PFSK-1 (cell line): ENCODE measurements around the gene TRIM31.
A peak's percentile ranks its signal among the peaks of the same experiment; 100 is the strongest.

Experiments used
- FOXP2 ChIP-seq: optimal IDR thresholded peaks from 2 replicates; pipeline ENCODE3; 2011; ENCODE audit warnings: borderline replicate concordance, control low read depth, inconsistent platforms; ENCODE audit not compliant: insufficient read depth; ENCODE audit errors: extremely low read length, extremely low read depth
- POLR2AphosphoS5 ChIP-seq: IDR thresholded peaks from 2 replicates; pipeline ENCODE4 v1.6.1; 2012; ENCODE audit warnings: low read depth, mild to moderate bottlenecking, control low read depth, low read length, moderate library complexity
- SIN3A ChIP-seq: IDR thresholded peaks from 2 replicates; pipeline ENCODE4 v1.6.1; 2012; ENCODE audit warnings: mild to moderate bottlenecking, low read length, moderate library complexity, borderline replicate concordance; ENCODE audit not compliant: insufficient read depth
- TAF1 ChIP-seq: IDR thresholded peaks from 2 replicates; pipeline ENCODE4 v1.6.1; 2012; ENCODE audit warnings: low read length, control low read depth, borderline replicate concordance; ENCODE audit not compliant: insufficient read depth
- TF ChIP-seq, protein P1 (sequence below), 2 experiments: IDR thresholded peaks; 2 replicates each; pipeline versions ENCODE4 v1.6.1 to v1.8.0; 2011 to 2012; ENCODE audit warnings: low read depth in 2 of 2, low read length in 2 of 2, control low read depth in 1 of 2, inconsistent platforms in 1 of 2, mild to moderate bottlenecking in 1 of 2, moderate library complexity in 1 of 2; ENCODE audit not compliant: insufficient read depth in 1 of 2

TRIM31 gene

DNA sequence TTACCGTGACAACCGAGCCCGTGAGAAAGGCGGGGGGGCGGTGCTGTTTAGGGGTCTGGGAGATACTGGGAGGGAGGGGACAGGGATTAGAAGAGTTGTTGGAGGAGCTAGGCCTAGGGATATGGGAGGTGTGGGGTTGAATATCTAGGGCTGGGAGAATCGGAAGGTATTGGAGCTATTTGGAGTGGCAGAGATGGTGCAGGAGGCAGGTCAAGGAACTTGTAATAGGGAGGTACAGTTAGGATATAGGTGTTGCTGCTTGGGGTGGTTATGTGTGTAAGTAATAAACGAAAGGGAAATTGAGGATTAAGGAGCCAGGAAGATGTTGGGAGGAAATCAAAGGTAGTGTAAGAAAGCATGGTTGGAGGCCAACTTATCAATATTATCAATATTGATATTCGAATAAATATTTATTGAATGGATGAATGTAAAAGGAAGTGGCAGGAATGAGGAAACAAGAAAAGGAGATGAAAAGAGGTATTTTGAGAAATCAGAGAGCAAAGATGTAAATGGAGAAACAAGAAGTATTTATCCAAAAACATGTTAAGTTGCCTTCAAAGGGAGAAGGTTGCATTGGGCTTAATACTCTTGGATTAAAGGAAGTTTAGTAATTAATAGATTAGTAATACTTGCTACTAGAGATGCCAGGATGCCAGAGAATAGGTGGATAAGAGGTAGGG, 45.3 kb downstream of the TRIM31 start:
- TF ChIP-seq POLR2AphosphoS5 = no peak
- no peak for TF ChIP-seq SIN3A
- no peak for TF ChIP-seq FOXP2
- TF ChIP-seq TAF1 = no peak; the same call in 1 of the 2 replicates
- TF ChIP-seq, protein P1, sequence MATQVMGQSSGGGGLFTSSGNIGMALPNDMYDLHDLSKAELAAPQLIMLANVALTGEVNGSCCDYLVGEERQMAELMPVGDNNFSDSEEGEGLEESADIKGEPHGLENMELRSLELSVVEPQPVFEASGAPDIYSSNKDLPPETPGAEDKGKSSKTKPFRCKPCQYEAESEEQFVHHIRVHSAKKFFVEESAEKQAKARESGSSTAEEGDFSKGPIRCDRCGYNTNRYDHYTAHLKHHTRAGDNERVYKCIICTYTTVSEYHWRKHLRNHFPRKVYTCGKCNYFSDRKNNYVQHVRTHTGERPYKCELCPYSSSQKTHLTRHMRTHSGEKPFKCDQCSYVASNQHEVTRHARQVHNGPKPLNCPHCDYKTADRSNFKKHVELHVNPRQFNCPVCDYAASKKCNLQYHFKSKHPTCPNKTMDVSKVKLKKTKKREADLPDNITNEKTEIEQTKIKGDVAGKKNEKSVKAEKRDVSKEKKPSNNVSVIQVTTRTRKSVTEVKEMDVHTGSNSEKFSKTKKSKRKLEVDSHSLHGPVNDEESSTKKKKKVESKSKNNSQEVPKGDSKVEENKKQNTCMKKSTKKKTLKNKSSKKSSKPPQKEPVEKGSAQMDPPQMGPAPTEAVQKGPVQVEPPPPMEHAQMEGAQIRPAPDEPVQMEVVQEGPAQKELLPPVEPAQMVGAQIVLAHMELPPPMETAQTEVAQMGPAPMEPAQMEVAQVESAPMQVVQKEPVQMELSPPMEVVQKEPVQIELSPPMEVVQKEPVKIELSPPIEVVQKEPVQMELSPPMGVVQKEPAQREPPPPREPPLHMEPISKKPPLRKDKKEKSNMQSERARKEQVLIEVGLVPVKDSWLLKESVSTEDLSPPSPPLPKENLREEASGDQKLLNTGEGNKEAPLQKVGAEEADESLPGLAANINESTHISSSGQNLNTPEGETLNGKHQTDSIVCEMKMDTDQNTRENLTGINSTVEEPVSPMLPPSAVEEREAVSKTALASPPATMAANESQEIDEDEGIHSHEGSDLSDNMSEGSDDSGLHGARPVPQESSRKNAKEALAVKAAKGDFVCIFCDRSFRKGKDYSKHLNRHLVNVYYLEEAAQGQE (IDR thresholded peaks at IDR 0.05; ENCODE audit: insufficient read depth in 1 of 2, low read depth in 2 of 2, low read length in 2 of 2) = no peak

DNA sequence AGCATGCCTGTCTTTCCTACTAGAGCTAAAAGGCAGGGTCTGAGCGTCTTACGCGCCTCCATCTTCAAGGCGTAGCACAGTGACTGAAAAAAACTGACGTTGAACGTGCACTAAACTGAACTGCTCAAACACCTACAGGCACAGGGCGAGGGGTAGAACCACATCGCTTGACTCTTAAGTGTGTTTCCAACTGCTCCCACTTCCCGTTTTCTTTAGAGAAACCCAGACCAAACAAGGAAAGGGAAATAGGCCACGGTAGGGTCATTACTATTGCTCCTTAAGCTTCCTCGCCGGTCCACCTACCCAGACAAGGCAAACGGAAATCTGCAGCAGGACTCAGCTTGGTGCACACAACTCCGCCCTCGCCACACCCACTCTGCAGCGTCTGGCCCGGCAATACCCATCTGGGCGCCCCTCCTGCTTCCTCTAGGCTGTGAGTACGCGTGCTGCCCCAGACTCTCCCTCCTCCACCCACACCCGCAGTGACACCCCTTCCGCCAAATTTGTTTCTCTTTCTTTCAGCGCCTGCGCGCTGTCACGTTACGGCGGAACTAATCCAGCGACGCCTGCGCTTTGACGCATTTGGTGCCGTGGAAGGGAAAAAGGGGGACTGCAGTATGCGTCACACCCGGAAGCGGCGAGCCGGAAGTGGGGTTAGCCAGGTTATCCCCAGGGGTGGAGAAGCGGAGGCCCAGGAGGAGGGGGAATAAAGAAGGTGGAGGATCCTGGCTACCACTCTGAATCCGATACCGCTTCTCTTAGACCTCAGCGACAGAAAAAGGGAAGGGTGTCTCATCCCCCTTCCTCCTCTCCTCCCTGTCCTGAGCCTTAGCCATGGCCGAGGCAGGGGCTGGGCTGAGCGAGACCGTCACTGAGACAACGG, 46.1 kb downstream of the TRIM31 start, which contains the start of gene PPP1R11:
PPP1R11 (plus strand) TSS at position 622 of the 883 bp plus-strand sequence; CDS start at position 835, 213 bp downstream.
- TF ChIP-seq, protein P1 (IDR thresholded peaks at IDR 0.05; ENCODE audit: insufficient read depth in 1 of 2, low read depth in 2 of 2, low read length in 2 of 2) = 0 out of 4 replicates have a peak, but pooled peaks of 1 of the 2 experiments have one; percentile 31
- TF ChIP-seq TAF1 = peak; percentile 85; the same call in 1 of the 2 replicates
- TF ChIP-seq SIN3A = peak; percentile 92
- TF ChIP-seq FOXP2 = peak; percentile 94
- TF ChIP-seq POLR2AphosphoS5 = peak; percentile 87; the same call in 1 of the 2 replicates

DNA sequence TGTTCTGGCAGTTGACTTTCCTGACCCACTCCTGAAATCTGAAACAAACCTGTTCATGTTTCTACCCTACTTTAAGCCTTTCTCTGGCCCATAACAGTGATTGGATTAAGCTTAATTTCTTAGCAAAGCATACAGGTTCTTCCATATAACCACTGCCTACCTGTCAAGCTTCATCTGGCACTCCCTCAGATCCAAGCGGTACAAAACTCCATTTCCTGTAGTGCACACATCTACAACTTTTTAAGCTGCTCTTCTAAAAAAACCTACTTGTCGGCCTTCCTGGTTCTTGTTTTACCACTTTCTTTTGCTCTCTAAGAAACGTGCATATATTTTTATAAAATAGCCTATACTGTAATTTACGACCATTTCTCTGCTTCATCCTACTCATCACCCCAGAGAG, 46.8 kb downstream of the TRIM31 start:
- TF ChIP-seq TAF1 (no peak), POLR2AphosphoS5 (no peak), FOXP2 (no peak), SIN3A (no peak)
- TF ChIP-seq, protein P1 (IDR thresholded peaks at IDR 0.05; ENCODE audit: insufficient read depth in 1 of 2, low read depth in 2 of 2, low read length in 2 of 2) = no peak

DNA sequence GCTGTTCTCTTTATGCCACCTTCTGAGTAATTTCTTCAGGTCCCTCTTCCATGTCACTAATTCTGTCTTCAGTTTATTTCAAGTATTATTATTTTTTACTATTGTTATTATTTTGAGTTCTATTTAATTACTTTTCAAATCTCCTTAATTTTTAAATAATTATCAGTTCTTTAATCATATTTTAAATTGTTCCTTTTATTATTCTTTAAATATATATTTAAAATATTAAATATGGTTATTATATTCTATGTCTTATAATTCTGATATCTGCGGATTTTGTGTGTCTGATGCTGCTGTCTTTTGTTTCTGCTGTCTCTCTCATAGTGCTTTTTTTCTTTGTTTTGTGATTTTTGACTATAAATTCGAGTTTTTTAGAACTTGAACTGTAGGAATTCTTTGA, 49.6 kb downstream of the TRIM31 start:
- TF ChIP-seq FOXP2 = no peak

DNA sequence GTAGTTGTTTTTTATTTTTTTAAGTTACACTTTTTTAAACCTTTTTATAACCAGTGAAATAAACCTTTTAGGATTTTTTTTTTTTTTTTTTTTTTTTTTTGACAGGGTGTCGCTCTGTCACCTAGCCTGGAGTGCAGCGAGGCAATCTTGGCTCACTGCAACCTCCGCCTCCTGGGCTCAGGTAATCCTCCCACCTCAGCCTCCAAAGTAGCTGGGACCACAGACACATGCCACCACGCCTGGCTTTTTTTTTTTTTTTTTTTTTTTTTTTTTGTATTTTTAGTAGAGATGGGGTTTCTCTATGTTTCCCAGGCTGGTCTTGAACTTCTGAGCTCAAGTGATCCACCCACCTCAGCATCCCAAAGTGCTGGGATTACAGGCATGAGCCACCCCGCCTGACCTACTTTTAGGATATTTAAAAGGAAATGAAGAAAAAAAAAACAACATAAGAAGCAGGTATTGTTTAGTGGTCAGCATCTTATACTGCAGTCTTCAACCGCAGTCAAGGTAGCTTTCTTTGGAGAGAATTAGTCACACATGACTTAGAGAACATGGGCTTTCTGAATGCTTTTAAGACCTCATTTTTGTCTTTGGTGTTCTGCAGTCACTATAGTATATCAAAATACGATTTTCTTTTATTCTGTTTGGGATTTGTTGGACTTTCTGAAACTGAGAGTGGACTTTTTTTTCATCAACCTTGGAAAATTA, 50.3 kb downstream of the TRIM31 start:
- TF ChIP-seq, protein P1 (IDR thresholded peaks at IDR 0.05; ENCODE audit: insufficient read depth in 1 of 2, low read depth in 2 of 2, low read length in 2 of 2) = no peak
- TF ChIP-seq FOXP2 (no peak), POLR2AphosphoS5 (no peak), SIN3A (no peak), TAF1 (no peak)
